ENCODE results near the gene GPX7.

The GPX7 gene

DNA sequence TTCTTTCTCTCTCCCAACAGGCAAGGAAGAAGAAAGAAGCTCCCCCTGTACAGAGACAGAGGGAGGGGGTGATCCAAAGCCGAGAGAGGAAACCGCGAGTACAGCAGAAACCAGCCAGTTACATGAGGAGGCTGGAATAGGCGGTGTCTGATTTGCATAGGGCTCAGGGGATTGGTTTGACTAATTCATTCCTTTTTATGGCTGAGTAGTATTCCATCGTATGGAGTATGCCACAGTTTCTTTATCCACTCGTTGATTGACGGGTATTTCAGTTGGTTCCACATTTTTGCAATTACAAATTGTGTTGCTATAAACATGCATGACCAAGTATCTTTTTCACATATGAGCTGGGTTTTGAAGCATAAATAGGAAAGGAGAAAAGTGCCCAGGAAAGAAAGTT lies 3.4 kb upstream of the GPX7 start:
- Histone ChIP-seq H2BK12ac (ENCODE audit: low read length in 2 of 2) (no peak overlapping the region), H3K4me2 (ENCODE audit: low read length, poor library complexity, severe bottlenecking) (no peak overlapping the region), H4K91ac (ENCODE audit: low read length) (no peak overlapping the region), H3K4ac (ENCODE audit: low read depth in 1 of 2, low read length in 2 of 2) (no peak overlapping the region), H2BK120ac (ENCODE audit: low read depth, low read length) (no peak overlapping the region), H3K23ac (ENCODE audit: low read length in 2 of 2) (no peak overlapping the region), H3K9me3 (ENCODE audit: control insufficient read depth, low read length) (no peaks in the 10 kb centered on the region), H3K36me3 (ENCODE audit: control insufficient read depth in 1 of 2, insufficient read depth in 2 of 2, low read depth in 1 of 2, low read length in 2 of 2) (no peaks in the 10 kb centered on the region), H2AFZ (ENCODE audit: low read depth, low read length) (no peak overlapping the region), H2BK5ac (ENCODE audit: low read depth, low read length, poor library complexity, severe bottlenecking) (no peak overlapping the region), H3K18ac (ENCODE audit: low read depth in 1 of 2, low read length in 2 of 2) (no peak overlapping the region), H2BK15ac (ENCODE audit: low read depth, poor library complexity, severe bottlenecking) (no peak overlapping the region), H4K8ac (ENCODE audit: low read length) (no peak overlapping the region), H3K9ac (ENCODE audit: low read length) (no peak overlapping the region), H3K4me3 (ENCODE audit: insufficient read depth in 1 of 2, low read depth in 1 of 2, low read length in 2 of 2) (no peak overlapping the region), H3K4me1 (ENCODE audit: control insufficient read depth, insufficient read depth, low read depth, low read length) (peaks cover 16% of the 10 kb centered on the region), H3K79me1 (replicated peaks; ENCODE audit: low read length, poor library complexity, severe bottlenecking) (peaks cover 5% of the 10 kb centered on the region), H3K14ac (ENCODE audit: low read length in 2 of 2) (no peak overlapping the region), H3K27ac (ENCODE audit: low read length, poor library complexity, severe bottlenecking) (peak overlapping the region; percentile 25), H2AK5ac (ENCODE audit: low read length, severe bottlenecking) (no peak overlapping the region), H3K27me3 (ENCODE audit: control insufficient read depth in 1 of 2, insufficient read depth in 1 of 2, low read length in 2 of 2) (peaks cover 0 to 11% of the 10 kb centered on the region in 2 experiments)
- WGBS = 100% methylated on average over 5 of the region's 7 CpGs
- DNase-seq = no peak

DNA sequence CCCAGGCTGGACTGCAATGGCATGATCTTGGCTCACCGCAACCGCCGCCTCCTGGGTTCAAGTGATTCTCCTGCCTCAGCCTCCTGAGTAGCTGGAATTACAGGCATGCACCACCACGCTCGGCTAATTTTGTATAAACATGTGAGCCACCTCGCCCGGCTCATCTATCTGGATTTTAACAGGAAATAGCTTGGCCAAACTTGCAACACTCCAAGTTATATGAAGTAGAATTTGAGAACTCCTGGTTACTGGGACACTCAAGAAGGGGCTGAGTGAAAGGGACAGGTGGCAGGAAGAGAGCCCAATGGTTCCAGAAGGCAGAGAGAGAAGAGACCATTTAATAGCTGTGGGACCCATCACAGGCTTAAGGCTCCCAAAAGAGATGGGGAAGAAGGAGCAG lies 2.9 kb upstream of the GPX7 start:
- Histone ChIP-seq H2BK5ac (ENCODE audit: low read depth, low read length, poor library complexity, severe bottlenecking) (no peak overlapping the region), H3K14ac (ENCODE audit: low read length in 2 of 2) (no peak overlapping the region), H3K27me3 (ENCODE audit: control insufficient read depth in 1 of 2, insufficient read depth in 1 of 2, low read length in 2 of 2) (peaks cover 0 to 11% of the 10 kb centered on the region in 2 experiments), H3K27ac (ENCODE audit: low read length, poor library complexity, severe bottlenecking) (peak overlapping the region; percentile 17), H3K79me1 (replicated peaks; ENCODE audit: low read length, poor library complexity, severe bottlenecking) (peaks cover 5% of the 10 kb centered on the region), H3K4ac (ENCODE audit: low read depth in 1 of 2, low read length in 2 of 2) (no peak overlapping the region), H3K4me2 (ENCODE audit: low read length, poor library complexity, severe bottlenecking) (no peak overlapping the region), H4K91ac (ENCODE audit: low read length) (no peak overlapping the region), H2BK12ac (ENCODE audit: low read length in 2 of 2) (no peak overlapping the region), H3K4me3 (ENCODE audit: insufficient read depth in 1 of 2, low read depth in 1 of 2, low read length in 2 of 2) (no peak overlapping the region), H2BK15ac (ENCODE audit: low read depth, poor library complexity, severe bottlenecking) (no peak overlapping the region), H3K9ac (ENCODE audit: low read length) (no peak overlapping the region), H3K18ac (ENCODE audit: low read depth in 1 of 2, low read length in 2 of 2) (no peak overlapping the region), H3K23ac (ENCODE audit: low read length in 2 of 2) (no peak overlapping the region), H2BK120ac (ENCODE audit: low read depth, low read length) (no peak overlapping the region), H4K8ac (ENCODE audit: low read length) (no peak overlapping the region), H3K4me1 (ENCODE audit: control insufficient read depth, insufficient read depth, low read depth, low read length) (peaks cover 16% of the 10 kb centered on the region), H3K36me3 (ENCODE audit: control insufficient read depth in 1 of 2, insufficient read depth in 2 of 2, low read depth in 1 of 2, low read length in 2 of 2) (no peaks in the 10 kb centered on the region), H3K9me3 (ENCODE audit: control insufficient read depth, low read length) (no peaks in the 10 kb centered on the region), H2AFZ (ENCODE audit: low read depth, low read length) (no peak overlapping the region), H2AK5ac (ENCODE audit: low read length, severe bottlenecking) (peak overlapping the region; percentile 40)
- DNase-seq = no peak
- 91% methylated on average over 7 of the region's 7 CpGs for WGBS

DNA sequence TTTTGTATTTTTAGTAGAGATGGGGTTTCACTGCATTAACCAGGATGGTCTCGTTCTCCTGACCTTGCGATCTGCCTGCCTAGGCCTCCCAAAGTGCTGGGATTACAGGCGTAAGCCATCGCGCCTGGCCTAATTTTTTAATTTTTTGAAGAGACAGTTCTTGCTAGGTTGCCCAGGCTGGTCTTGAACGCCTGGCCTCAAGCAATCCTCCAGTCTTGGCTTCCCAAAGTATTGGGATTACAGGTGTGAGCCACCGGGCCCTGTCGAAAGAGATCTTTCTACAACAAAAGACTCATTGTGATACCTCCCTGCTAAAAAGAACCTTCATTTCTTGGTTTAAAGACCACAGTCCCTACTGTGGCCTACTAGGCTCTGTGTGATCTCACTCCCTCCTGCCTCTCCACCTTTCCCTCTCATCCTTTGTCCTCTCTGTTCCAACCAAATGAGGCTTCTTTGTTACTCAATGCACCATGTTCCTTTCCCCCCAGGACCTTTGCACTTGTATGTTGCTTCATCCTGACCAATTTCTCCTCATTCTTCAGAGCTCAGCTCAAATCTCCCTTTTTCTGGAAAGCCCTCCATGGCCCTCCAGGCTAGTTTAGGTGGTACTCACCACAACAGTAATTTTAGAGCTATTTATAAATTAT lies 1.5 kb upstream of the GPX7 start:
- no peak overlapping the region for H2AFZ ChIP-seq (ENCODE audit: low read depth, low read length)
- H3K27ac ChIP-seq (ENCODE audit: low read length, poor library complexity, severe bottlenecking) = no peak overlapping the region
- H3K18ac ChIP-seq (ENCODE audit: low read depth in 1 of 2, low read length in 2 of 2) = no peak overlapping the region
- no peak for DNase-seq
- H2BK120ac ChIP-seq (ENCODE audit: low read depth, low read length) = no peak overlapping the region
- no peak overlapping the region for H3K9ac ChIP-seq (ENCODE audit: low read length)
- no peak overlapping the region for H2AK5ac ChIP-seq (ENCODE audit: low read length, severe bottlenecking)
- no peak overlapping the region for H2BK5ac ChIP-seq (ENCODE audit: low read depth, low read length, poor library complexity, severe bottlenecking)
- H2BK15ac ChIP-seq (ENCODE audit: low read depth, poor library complexity, severe bottlenecking) = no peak overlapping the region
- no peak overlapping the region for H3K4me3 ChIP-seq (ENCODE audit: insufficient read depth in 1 of 2, low read depth in 1 of 2, low read length in 2 of 2)
- peaks cover 16% of the 10 kb centered on the region for H3K4me1 ChIP-seq (ENCODE audit: control insufficient read depth, insufficient read depth, low read depth, low read length)
- no peak overlapping the region for H2BK12ac ChIP-seq (ENCODE audit: low read length in 2 of 2)
- no peaks in the 10 kb centered on the region for H3K36me3 ChIP-seq (ENCODE audit: control insufficient read depth in 1 of 2, insufficient read depth in 2 of 2, low read depth in 1 of 2, low read length in 2 of 2)
- H3K9me3 ChIP-seq (ENCODE audit: control insufficient read depth, low read length) = no peaks in the 10 kb centered on the region
- no peak overlapping the region for H3K4ac ChIP-seq (ENCODE audit: low read depth in 1 of 2, low read length in 2 of 2)
- peaks cover 5% of the 10 kb centered on the region for H3K79me1 ChIP-seq (replicated peaks; ENCODE audit: low read length, poor library complexity, severe bottlenecking)
- no peak overlapping the region for H3K4me2 ChIP-seq (ENCODE audit: low read length, poor library complexity, severe bottlenecking)
- H4K8ac ChIP-seq (ENCODE audit: low read length) = no peak overlapping the region
- no peak overlapping the region for H4K91ac ChIP-seq (ENCODE audit: low read length)
- H3K23ac ChIP-seq (ENCODE audit: low read length in 2 of 2) = no peak overlapping the region
- no peaks in the 10 kb centered on the region for H3K27me3 ChIP-seq (ENCODE audit: control insufficient read depth in 1 of 2, insufficient read depth in 1 of 2, low read length in 2 of 2)
- 96% methylated on average over 8 of the region's 8 CpGs for WGBS
- no peak overlapping the region for H3K14ac ChIP-seq (ENCODE audit: low read length in 2 of 2)

DNA sequence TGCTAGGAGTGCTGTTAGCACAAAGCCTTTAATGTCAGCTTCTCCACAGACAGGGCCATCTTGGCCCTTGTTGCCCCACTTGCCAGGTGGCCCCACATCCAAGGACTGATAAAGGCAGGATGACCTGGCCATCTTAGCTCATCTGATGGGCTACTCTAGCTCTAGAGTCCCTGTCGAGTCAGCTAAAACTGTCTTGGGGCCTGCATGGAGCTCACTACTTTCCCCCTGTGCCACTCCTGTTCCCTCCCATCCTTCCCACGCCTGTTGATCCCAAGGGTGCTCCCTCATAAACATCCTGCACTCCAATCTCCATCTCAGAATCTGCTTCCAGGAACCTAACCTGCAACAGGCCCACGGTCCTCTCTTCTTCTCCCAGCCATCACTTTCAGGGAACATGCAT lies 652 bp upstream of the GPX7 start:
- no peak overlapping the region for H3K23ac ChIP-seq (ENCODE audit: low read length in 2 of 2)
- 91% methylated on average over 3 of the region's 3 CpGs for WGBS

More for the DNA sequence above, 652 bp upstream of the GPX7 start:
- peak overlapping the region; percentile 88 for H3K9ac ChIP-seq (ENCODE audit: low read length)
- peak overlapping the region in 1 of 2 experiments; percentile 11 for H2BK12ac ChIP-seq (ENCODE audit: low read length in 2 of 2)
- peak overlapping the region; percentile 94 for H4K8ac ChIP-seq (ENCODE audit: low read length)
- H2BK120ac ChIP-seq (ENCODE audit: low read depth, low read length) = peak overlapping the region; percentile 3
- H3K4ac ChIP-seq (ENCODE audit: low read depth in 1 of 2, low read length in 2 of 2) = peak overlapping the region in 1 of 2 experiments; percentile 11
- H2AFZ ChIP-seq (ENCODE audit: low read depth, low read length) = peak overlapping the region; percentile 61
- peak overlapping the region in 1 of 2 experiments; percentile 87 for H3K18ac ChIP-seq (ENCODE audit: low read depth in 1 of 2, low read length in 2 of 2)
- no peak overlapping the region for H3K4me2 ChIP-seq (ENCODE audit: low read length, poor library complexity, severe bottlenecking)
- H3K4me3 ChIP-seq (ENCODE audit: insufficient read depth in 1 of 2, low read depth in 1 of 2, low read length in 2 of 2) = peak overlapping the region in 1 of 2 experiments; percentile 74
- H3K4me1 ChIP-seq (ENCODE audit: control insufficient read depth, insufficient read depth, low read depth, low read length) = peaks cover 16% of the 10 kb centered on the region
- H3K14ac ChIP-seq (ENCODE audit: low read length in 2 of 2) = no peak overlapping the region
- peaks cover 5% of the 10 kb centered on the region for H3K79me1 ChIP-seq (replicated peaks; ENCODE audit: low read length, poor library complexity, severe bottlenecking)
- no peaks in the 10 kb centered on the region for H3K27me3 ChIP-seq (ENCODE audit: control insufficient read depth in 1 of 2, insufficient read depth in 1 of 2, low read length in 2 of 2)
- H2BK5ac ChIP-seq (ENCODE audit: low read depth, low read length, poor library complexity, severe bottlenecking) = no peak overlapping the region
- H2BK15ac ChIP-seq (ENCODE audit: low read depth, poor library complexity, severe bottlenecking) = no peak overlapping the region
- no peak overlapping the region for H4K91ac ChIP-seq (ENCODE audit: low read length)
- DNase-seq = no peak
- peaks cover 1 to 2% of the 10 kb centered on the region in 2 experiments for H3K36me3 ChIP-seq (ENCODE audit: control insufficient read depth in 1 of 2, insufficient read depth in 2 of 2, low read depth in 1 of 2, low read length in 2 of 2)
- no peaks in the 10 kb centered on the region for H3K9me3 ChIP-seq (ENCODE audit: control insufficient read depth, low read length)
- H2AK5ac ChIP-seq (ENCODE audit: low read length, severe bottlenecking) = no peak overlapping the region
- no peak overlapping the region for H3K27ac ChIP-seq (ENCODE audit: low read length, poor library complexity, severe bottlenecking)
